HepG2 (cell line): ENCODE data around the gene PGAP3. TPM values are rescaled to one million over a fixed set of nuclear protein-coding genes. Genes with fewer than 3 reads are reported as not detected.
A peak's percentile ranks its signal among the peaks of the same experiment; 100 is the strongest.

Experiments
- ATAC-seq: fragments of 200-7000 bp; cut with Tn5 transposase; 3 replicates; pipeline ENCODE4 v1.9.1; 2020; ENCODE audit warnings: mild to moderate bottlenecking, moderate library complexity
- BruUV-seq: library from RNA; stranded (reverse); fragments of 400-500 nt; replicated peaks from 2 replicates; lab custom pipeline; 2021; lab: Mats Ljungman, UMichigan
- CTCF ChIA-PET: fragments of 300-600 bp; formaldehyde crosslinking; extraction: SDS; loops from one replicate; lab custom pipeline; 2021; ENCODE audit warnings: low total read pairs, inconsistent platforms, low intra/inter-chr PET ratio; lab: Yijun Ruan, JAX
- POLR2A ChIA-PET: fragments of 350-600 bp; sonication (Branson Sonifier 250); formaldehyde crosslinking; loops from one replicate; lab custom pipeline; 2020; ENCODE audit warnings: antibody characterized with exemption, inconsistent platforms; lab: Yijun Ruan, JAX
- DNase-seq: peaks from one replicate; pipeline ENCODE4 v3.0.0-alpha.2; 2015; ENCODE audit warnings: low spot score
- FAIRE-seq: peaks from 3 replicates; lab custom pipeline; 2011; peaks lifted over from hg19 to GRCh38; lab: Jason Lieb, UNC
- H2AFZ ChIP-seq: one replicate; pipeline ENCODE4 v1.6.1; 2011; ENCODE audit warnings: low read length, inconsistent platforms
- H3K27ac ChIP-seq: fragments of 300-600 bp; 3 replicates; pipeline ENCODE4 v1.8.0; 2011; ENCODE audit warnings: mixed run types, mild to moderate bottlenecking, mixed read lengths, low read length, inconsistent platforms; ENCODE audit not compliant: insufficient read depth; ENCODE audit errors: extremely low read length
- H3K27me3 ChIP-seq, 2 experiments: fragments of 200-600 bp in 1 of 2; 2 replicates in 1 of 2; 3 replicates in 1 of 2; pipeline versions ENCODE4 v1.6.0 to v1.8.0; 2011; ENCODE audit warnings: low read length in 2 of 2, mild to moderate bottlenecking in 2 of 2, moderate library complexity in 2 of 2, inconsistent platforms in 1 of 2; ENCODE audit not compliant: insufficient read depth in 2 of 2, control insufficient read depth in 1 of 2
- H3K36me3 ChIP-seq, 2 experiments: fragments of 200-600 bp in 1 of 2; replicated peaks in 1 of 2; 2 replicates in 1 of 2; 3 replicates in 1 of 2; pipeline versions ENCODE4 v1.5.1 to v1.8.0; 2011; ENCODE audit warnings: low read length in 2 of 2, inconsistent platforms in 1 of 2; ENCODE audit not compliant: insufficient read depth in 2 of 2, control insufficient read depth in 1 of 2
- H3K4me1 ChIP-seq: 2 replicates; pipeline ENCODE4 v1.5.1; 2012; ENCODE audit warnings: low read length, inconsistent platforms; ENCODE audit not compliant: insufficient read depth
- H3K4me2 ChIP-seq: 2 replicates; pipeline ENCODE4 v1.6.0; 2011; ENCODE audit warnings: low read depth, low read length, inconsistent platforms
- H3K4me3 ChIP-seq, 3 experiments: fragments of 200-600 bp in 1 of 3; sonication (generic), shearing (Covaris generic) in 1 of 3; replicated peaks in 1 of 3; 2 replicates each; pipeline ENCODE4 v1.5.1; 2011 to 2016; ENCODE audit warnings: low read length in 3 of 3, inconsistent platforms in 2 of 3, low read depth in 2 of 3, mild to moderate bottlenecking in 2 of 3, control low read depth in 1 of 3, mixed read lengths in 1 of 3; ENCODE audit not compliant: insufficient read depth in 1 of 3
- H3K79me2 ChIP-seq: one replicate; pipeline ENCODE4 v1.6.1; 2011; ENCODE audit warnings: low read length, inconsistent platforms; ENCODE audit not compliant: insufficient read depth
- H3K9ac ChIP-seq: 2 replicates; pipeline ENCODE4 v1.6.0; 2011; ENCODE audit warnings: mild to moderate bottlenecking, low read depth, low read length, inconsistent platforms; ENCODE audit not compliant: insufficient read depth
- H3K9me3 ChIP-seq: 2 replicates; pipeline ENCODE4 v1.5.1; 2012; ENCODE audit warnings: mild to moderate bottlenecking, low read length
- H4K20me1 ChIP-seq: 2 replicates; pipeline ENCODE4 v1.6.0; 2011; ENCODE audit warnings: inconsistent platforms, mild to moderate bottlenecking, low read length, moderate library complexity; ENCODE audit not compliant: insufficient read depth
- ETV5 ChIP-seq: IDR thresholded peaks from 2 replicates; pipeline ENCODE4 v1.6.1; 2018; ENCODE audit warnings: missing biosample characterization, missing genetic modification reagents, inconsistent platforms, borderline replicate concordance
- KLF16 ChIP-seq, 2 experiments: sonication (generic) in 1 of 2; formaldehyde crosslinking in 1 of 2; IDR thresholded peaks; 2 replicates each; pipeline versions ENCODE4 v1.6.1 to v1.8.0; 2016 to 2023; ENCODE audit warnings: missing genetic modification reagents in 2 of 2, missing compliant biosample characterization in 1 of 2
- NAIF1 ChIP-seq: sonication (generic); formaldehyde crosslinking; IDR thresholded peaks from 2 replicates; pipeline ENCODE4 v1.5.0; 2020; ENCODE audit warnings: mild to moderate bottlenecking, missing genetic modification reagents, borderline replicate concordance
- PRPF4 ChIP-seq: fragments of 200-400 bp; formaldehyde crosslinking; IDR thresholded peaks from 2 replicates; pipeline ENCODE4 v1.6.1; 2016; ENCODE audit warnings: low read length, low read depth; ENCODE audit not compliant: poor library complexity, severe bottlenecking
- RXRA ChIP-seq: sonication (generic); formaldehyde crosslinking; IDR thresholded peaks from 2 replicates; pipeline ENCODE4 v1.5.1; 2020; ENCODE audit warnings: missing genetic modification reagents
- SMARCE1 ChIP-seq: fragments of 450-650 bp; IDR thresholded peaks from 2 replicates; pipeline ENCODE4 v1.6.1; 2017; ENCODE audit warnings: borderline replicate concordance
- SMC3 ChIP-seq: IDR thresholded peaks from 2 replicates; pipeline ENCODE4 v1.6.1; 2011; ENCODE audit warnings: low read length, improper control_type of control experiment
- SOX6 ChIP-seq, 2 experiments: fragments of 450-650 bp in 1 of 2; sonication (generic) in 1 of 2; formaldehyde crosslinking in 1 of 2; IDR thresholded peaks; 2 replicates each; pipeline versions ENCODE4 v1.4.0 to v1.6.1; 2017 to 2020; ENCODE audit warnings: antibody characterized with exemption in 1 of 2, mild to moderate bottlenecking in 1 of 2, missing genetic modification reagents in 1 of 2
- XRCC5 ChIP-seq: fragments of 200-400 bp; formaldehyde crosslinking; optimal IDR thresholded peaks from 2 replicates; pipeline ENCODE3; 2017; ENCODE audit warnings: mild to moderate bottlenecking, low read length
- ZNF234 ChIP-seq: sonication (generic); formaldehyde crosslinking; conservative IDR thresholded peaks from 2 replicates; pipeline ENCODE4 v1.5.1; 2020; ENCODE audit warnings: mild to moderate bottlenecking, missing genetic modification reagents
- ZNF335 ChIP-seq: sonication (generic); formaldehyde crosslinking; IDR thresholded peaks from 2 replicates; pipeline ENCODE4 v1.4.0; 2020; ENCODE audit warnings: missing genetic modification reagents
- ZNF354B ChIP-seq: sonication (generic); formaldehyde crosslinking; IDR thresholded peaks from 2 replicates; pipeline ENCODE4 v1.8.0; 2022; ENCODE audit warnings: mild to moderate bottlenecking, missing genetic modification reagents
- ZNF567 ChIP-seq: sonication (generic); formaldehyde crosslinking; IDR thresholded peaks from 2 replicates; pipeline ENCODE4 v1.8.1; 2023; ENCODE audit warnings: mild to moderate bottlenecking, missing genetic modification reagents, borderline replicate concordance
- ZNF614 ChIP-seq: IDR thresholded peaks from 2 replicates; pipeline ENCODE4 v1.6.1; 2018; ENCODE audit warnings: missing biosample characterization, missing genetic modification reagents, inconsistent platforms, borderline replicate concordance
- ZSCAN22 ChIP-seq: sonication (generic); formaldehyde crosslinking; IDR thresholded peaks from 2 replicates; pipeline ENCODE4 v1.4.0; 2020; ENCODE audit warnings: mild to moderate bottlenecking, missing genetic modification reagents
- ZZZ3 ChIP-seq: sonication (generic); formaldehyde crosslinking; IDR thresholded peaks from 2 replicates; pipeline ENCODE4 v1.4.0; 2020; ENCODE audit warnings: missing genetic modification reagents, mild to moderate bottlenecking, borderline replicate concordance
- WGBS: methylation state at CpG from one replicate; pipeline ENCODE4 v1.1.6; 2017; ENCODE audit warnings: low lambda C conversion rate; 5-methylcytosine and 5-hydroxymethylcytosine counted together
- in situ Hi-C: cut with HindIII; loops from 2 replicates; pipeline ENCODE4 v1.10.0; 2017; ENCODE audit warnings: low pct_unique_long_range_greater_than_20kb; ENCODE audit not compliant: extremely low pct_ligation_motif_present
- intact Hi-C: fragments of 100-400 bp; cut with micrococcal nuclease; formaldehyde crosslinking; loops from one replicate; pipeline ENCODE4 v1.10.0; 2022; ENCODE audit not compliant: unreplicated experiment
- polyA plus RNA-seq, 8 experiments: library from polyadenylated mRNA; depleted of rRNA in 3 of 8; stranded (reverse) in 7 of 8; unstranded in 1 of 8; fragments of >200 nt; fragmentation: Illumina TruSeq in 4 of 8; extraction: Trizol in 4 of 8; gene quantifications; 2 replicates each; pipeline versions ENCODE4 v1.2.1 to v1.2.3, GENCODE V29; 2011 to 2016; ENCODE audit warnings: low read depth in 4 of 8, missing spikeins in 1 of 8, mixed read lengths in 1 of 8; ENCODE audit not compliant: insufficient read depth in 1 of 8
- total RNA-seq, 5 experiments: library from RNA; depleted of rRNA; stranded (reverse); fragments of >200 nt; fragmentation: Illumina TruSeq; extraction: Trizol; gene quantifications; 2 replicates each; pipeline ENCODE4 v1.2.3, GENCODE V29; 2016; ENCODE audit warnings: low read depth in 1 of 5
- TF ChIP-seq, protein P1 (sequence below): sonication (generic); formaldehyde crosslinking; IDR thresholded peaks from 2 replicates; pipeline ENCODE4 v1.4.0; 2020; ENCODE audit warnings: missing genetic modification reagents, borderline replicate concordance
- TF ChIP-seq, protein P2 (sequence below): sonication (generic); formaldehyde crosslinking; conservative IDR thresholded peaks from 2 replicates; pipeline ENCODE4 v1.4.0; 2020; ENCODE audit warnings: missing genetic modification reagents
- TF ChIP-seq, protein P3 (sequence below): fragments of 450-650 bp; IDR thresholded peaks from 2 replicates; pipeline ENCODE4 v1.6.1; 2016

Gene PGAP3
- total and polyA plus RNA-seq, 2 of the 13 experiments (the other 11 are each of a cell fraction or from before 2014, with no cell fraction given) = 11.9 to 14.6 TPM

DNA sequence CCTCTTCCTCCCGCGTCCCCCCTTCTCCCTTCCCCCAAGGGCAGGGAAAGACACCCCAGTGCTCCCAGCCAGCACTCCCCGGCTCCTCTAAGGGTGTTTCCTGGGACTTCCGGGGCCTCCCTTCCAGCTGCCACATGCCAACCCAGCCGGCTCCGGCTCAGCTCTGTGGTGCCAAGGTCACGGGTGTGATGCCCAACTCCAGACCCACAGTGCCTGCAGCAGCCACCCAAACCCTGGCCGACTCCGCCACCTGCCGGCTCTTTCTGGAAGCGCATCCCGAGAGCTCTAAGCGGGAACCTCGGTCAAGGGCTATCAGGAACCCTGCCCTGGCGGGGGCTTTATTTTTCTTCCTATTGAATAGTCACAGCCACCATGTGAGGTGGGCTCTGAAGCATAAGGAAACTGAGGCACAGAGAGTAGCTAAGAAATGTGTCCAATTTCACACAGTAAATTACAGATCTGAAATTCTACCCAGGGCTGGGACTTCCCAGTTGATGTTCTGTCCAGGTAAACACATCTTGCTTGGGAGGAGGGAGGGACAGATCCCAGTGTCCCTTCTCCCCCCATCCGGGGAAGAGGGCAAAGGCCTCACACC lies 64.4 kb downstream of the PGAP3 start:
- DNase-seq = peak; percentile 62
- H3K9me3 ChIP-seq = no peaks in the 10 kb centered on the region
- ChIA-PET CTCF (interaction anchor here (0.6 to 5.7 kb wide), 8 partner anchors 12 to 274 kb away, joined by 3 to 136 read pairs (median 56); partner anchors contain the start of genes PNMT, STARD3 and TCAP), POLR2A (interaction anchor here (0.9 to 1.6 kb wide), 4 partner anchors 10 to 116 kb away, joined by 3 to 7 read pairs (median 4); partner anchors contain the start of gene STARD3)
- WGBS = 8% methylated on average over 11 of the region's 16 CpGs
- H3K36me3 ChIP-seq = no peaks in the 10 kb centered on the region
- in situ Hi-C loops (loop anchor here (5.0 kb wide), 3 partner anchors 49 to 129 kb away; no protein-coding TSS in a partner anchor), intact Hi-C loops (loop anchor here (1.0 to 2.0 kb wide), 5 partner anchors 11 to 131 kb away; partner anchors contain the start of gene PNMT)
- H3K27me3 ChIP-seq = peaks cover 13 to 63% of the 10 kb centered on the region in 2 experiments; a peak in 4 of 5 replicates
- H3K27ac ChIP-seq = no peak overlapping the region
- FAIRE-seq = peak; percentile 93
- H2AFZ ChIP-seq = no peak overlapping the region
- peaks cover 60% of the 10 kb centered on the region for H3K4me1 ChIP-seq
- ATAC-seq = peak; percentile 51
- H3K4me3 ChIP-seq = no peak overlapping the region
- H4K20me1 ChIP-seq = no peaks in the 10 kb centered on the region
- H3K4me2 ChIP-seq = no peak overlapping the region
- H3K79me2 ChIP-seq = no peaks in the 10 kb centered on the region
- no TSS peak for BruUV-seq
- H3K9ac ChIP-seq = no peak overlapping the region
- TF ChIP-seq ETV5 (CRISPR knock-in tag) = 0 out of 2 replicates have a peak, but pooled peaks have one; percentile 5
- TF ChIP-seq ZNF354B = no peak
- TF ChIP-seq ZNF335 (CRISPR knock-in tag) = peak; percentile 47; the same call in 1 of the 2 replicates
- TF ChIP-seq, protein P1, sequence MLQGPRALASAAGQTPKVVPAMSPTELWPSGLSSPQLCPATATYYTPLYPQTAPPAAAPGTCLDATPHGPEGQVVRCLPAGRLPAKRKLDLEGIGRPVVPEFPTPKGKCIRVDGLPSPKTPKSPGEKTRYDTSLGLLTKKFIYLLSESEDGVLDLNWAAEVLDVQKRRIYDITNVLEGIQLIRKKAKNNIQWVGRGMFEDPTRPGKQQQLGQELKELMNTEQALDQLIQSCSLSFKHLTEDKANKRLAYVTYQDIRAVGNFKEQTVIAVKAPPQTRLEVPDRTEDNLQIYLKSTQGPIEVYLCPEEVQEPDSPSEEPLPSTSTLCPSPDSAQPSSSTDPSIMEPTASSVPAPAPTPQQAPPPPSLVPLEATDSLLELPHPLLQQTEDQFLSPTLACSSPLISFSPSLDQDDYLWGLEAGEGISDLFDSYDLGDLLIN (CRISPR knock-in tag) = no peak
- 0 out of 2 replicates have a peak, but pooled peaks have one; percentile 16 for TF ChIP-seq ZNF614 (CRISPR knock-in tag)
- TF ChIP-seq RXRA (CRISPR knock-in tag) = 0 out of 2 replicates have a peak, but pooled peaks have one; percentile 25
- 0 out of 2 replicates have a peak, but pooled peaks have one; percentile 57 for TF ChIP-seq ZNF234
- TF ChIP-seq ZNF567 (CRISPR knock-in tag) = no peak
- no peak for TF ChIP-seq ZSCAN22 (CRISPR knock-in tag)
- TF ChIP-seq SMARCE1 = no peak
- TF ChIP-seq, protein P2, sequence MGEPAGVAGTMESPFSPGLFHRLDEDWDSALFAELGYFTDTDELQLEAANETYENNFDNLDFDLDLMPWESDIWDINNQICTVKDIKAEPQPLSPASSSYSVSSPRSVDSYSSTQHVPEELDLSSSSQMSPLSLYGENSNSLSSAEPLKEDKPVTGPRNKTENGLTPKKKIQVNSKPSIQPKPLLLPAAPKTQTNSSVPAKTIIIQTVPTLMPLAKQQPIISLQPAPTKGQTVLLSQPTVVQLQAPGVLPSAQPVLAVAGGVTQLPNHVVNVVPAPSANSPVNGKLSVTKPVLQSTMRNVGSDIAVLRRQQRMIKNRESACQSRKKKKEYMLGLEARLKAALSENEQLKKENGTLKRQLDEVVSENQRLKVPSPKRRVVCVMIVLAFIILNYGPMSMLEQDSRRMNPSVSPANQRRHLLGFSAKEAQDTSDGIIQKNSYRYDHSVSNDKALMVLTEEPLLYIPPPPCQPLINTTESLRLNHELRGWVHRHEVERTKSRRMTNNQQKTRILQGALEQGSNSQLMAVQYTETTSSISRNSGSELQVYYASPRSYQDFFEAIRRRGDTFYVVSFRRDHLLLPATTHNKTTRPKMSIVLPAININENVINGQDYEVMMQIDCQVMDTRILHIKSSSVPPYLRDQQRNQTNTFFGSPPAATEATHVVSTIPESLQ (CRISPR knock-in tag) = no peak
- TF ChIP-seq, protein P3, sequence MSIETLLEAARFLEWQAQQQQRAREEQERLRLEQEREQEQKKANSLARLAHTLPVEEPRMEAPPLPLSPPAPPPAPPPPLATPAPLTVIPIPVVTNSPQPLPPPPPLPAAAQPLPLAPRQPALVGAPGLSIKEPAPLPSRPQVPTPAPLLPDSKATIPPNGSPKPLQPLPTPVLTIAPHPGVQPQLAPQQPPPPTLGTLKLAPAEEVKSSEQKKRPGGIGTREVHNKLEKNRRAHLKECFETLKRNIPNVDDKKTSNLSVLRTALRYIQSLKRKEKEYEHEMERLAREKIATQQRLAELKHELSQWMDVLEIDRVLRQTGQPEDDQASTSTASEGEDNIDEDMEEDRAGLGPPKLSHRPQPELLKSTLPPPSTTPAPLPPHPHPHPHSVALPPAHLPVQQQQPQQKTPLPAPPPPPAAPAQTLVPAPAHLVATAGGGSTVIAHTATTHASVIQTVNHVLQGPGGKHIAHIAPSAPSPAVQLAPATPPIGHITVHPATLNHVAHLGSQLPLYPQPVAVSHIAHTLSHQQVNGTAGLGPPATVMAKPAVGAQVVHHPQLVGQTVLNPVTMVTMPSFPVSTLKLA = no peak
- TF ChIP-seq SOX6 (IDR thresholded peaks at IDR 0.05) = no peak
- TF ChIP-seq SOX6 (CRISPR knock-in tag; IDR thresholded peaks at IDR 0.05) = no peak
- peak; percentile 94 for TF ChIP-seq XRCC5
- peak; percentile 46; the same call in 1 of the 2 replicates for TF ChIP-seq SMC3
- no peak for TF ChIP-seq PRPF4
- peak in 1 of 2 experiments; percentile 27; a peak in 1 of 4 replicates for TF ChIP-seq KLF16 (CRISPR knock-in tag; IDR thresholded peaks at IDR 0.05)
- peak; percentile 40; the same call in 1 of the 2 replicates for TF ChIP-seq ZZZ3 (CRISPR knock-in tag)
- TF ChIP-seq NAIF1 (CRISPR knock-in tag) = no peak
